C4-2B (cell line): ENCODE results near the gene TFF2.

ENCODE experiments used
- CTCF ChIP-seq: fragments of 450-650 bp; conservative IDR thresholded peaks from 2 replicates; pipeline ENCODE4 v1.5.1; 2017; ENCODE audit warnings: mild to moderate bottlenecking
- ZFX ChIP-seq: fragments of 450-650 bp; IDR thresholded peaks from 2 replicates; pipeline ENCODE4 v1.6.1; 2017

GRCh38 chr21:42387164-42387563, 36.4 kb upstream of the TFF2 start:
- TF ChIP-seq CTCF (no peak), ZFX (no peak)
